Stimulated activated CD8-positive, alpha-beta memory T cell treated with anti-CD3 and anti-CD28 coated beads, Interleukin-7, amount 100 ng/mL, for 4 hours (primary cell): Measurements from ENCODE around the gene NDUFC2.
"Not testable (repeated sequence)": the region's sequence is repeated elsewhere in the genome, so short reads cannot be mapped to it uniquely, and the experiment has no call there.

Experiments
- DNase-seq, 2 donors: peaks; one replicate each; pipeline ENCODE4 v3.0.0-alpha.2; 2020; ENCODE audit warnings: low read depth in 2 of 2

Gene NDUFC2

DNA sequence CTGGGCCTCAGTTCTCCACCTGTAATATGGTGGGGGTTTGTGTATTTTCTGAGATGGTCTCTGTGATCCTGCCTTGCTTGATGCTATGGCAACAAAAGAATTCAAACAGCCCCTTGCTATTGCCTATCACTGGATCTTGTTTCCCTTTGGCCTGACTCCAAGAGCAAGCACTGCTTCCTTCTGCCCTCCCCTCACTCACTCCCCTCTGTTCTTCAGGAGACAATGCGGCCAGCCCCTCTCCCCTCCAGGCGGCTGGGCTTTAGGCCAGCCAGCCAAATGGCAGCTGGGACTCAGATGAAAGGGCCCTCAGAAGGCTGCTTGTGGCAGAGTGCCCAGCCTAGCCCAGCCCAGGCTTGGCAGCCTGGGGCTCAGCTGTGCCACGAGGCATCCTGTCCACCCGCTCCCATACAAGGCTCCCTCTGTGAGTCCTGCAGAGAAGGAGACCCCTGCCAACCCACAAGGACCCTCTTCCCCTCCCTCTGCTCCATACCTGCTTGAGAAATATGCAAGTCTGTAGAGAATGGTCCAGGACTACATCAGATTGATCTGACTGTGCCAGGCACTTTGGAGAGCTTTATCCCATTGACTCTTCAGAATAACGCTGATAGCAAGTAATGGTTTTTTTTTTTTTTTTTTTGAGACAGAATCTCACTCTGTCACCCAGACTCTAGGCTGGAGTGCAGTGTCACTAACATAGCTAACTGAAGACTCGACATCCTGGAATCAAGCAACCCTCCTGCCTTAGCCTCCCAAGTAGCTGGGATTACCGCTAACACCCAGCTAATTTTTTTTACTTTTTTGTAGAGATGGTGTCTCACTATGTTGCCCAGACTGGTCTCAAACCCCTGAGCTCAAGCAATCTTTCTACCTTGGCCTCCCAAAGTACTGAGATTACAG, 49.0 kb downstream of the NDUFC2 start:
- no peak for DNase-seq

DNA sequence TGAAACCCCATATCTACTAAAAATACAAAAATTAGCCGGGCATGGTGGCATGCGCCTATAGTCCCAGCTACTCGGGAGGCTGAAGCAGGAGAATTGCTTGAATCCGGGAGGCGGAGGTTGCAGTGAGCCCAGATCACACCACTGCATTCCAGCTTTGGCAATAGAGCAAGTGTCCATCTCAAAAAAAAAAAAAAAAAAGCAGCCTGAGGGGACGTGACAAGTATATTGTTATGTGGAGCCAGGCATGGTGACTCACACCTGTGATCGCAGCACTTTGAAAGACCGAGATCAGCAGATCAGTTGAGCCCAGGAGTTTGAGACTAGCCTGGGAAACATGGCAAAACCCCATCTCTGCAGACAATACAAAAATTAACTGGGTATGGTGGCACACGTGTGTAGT, 51.2 kb downstream of the NDUFC2 start:
- DNase-seq = not testable (repeated sequence)

DNA sequence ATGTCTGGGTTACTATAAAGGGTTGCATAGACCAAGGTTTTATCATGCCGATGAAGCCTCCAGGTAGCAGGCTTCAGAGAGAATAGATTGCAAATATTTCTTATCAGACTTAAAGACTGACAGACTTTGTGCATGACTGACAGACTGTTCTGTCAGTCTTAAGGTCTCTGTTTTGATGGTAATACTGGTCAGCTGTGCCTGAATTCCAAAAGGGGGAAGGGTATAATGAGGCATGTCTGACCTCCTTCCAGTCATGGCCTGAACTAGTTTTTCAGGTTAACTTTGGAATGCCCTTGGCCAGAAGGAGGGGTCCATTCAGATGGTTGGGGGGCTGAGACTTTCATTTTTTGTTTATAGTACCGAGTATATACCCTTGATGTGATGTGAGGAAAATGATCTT, 51.9 kb downstream of the NDUFC2 start:
- no peak for DNase-seq

DNA sequence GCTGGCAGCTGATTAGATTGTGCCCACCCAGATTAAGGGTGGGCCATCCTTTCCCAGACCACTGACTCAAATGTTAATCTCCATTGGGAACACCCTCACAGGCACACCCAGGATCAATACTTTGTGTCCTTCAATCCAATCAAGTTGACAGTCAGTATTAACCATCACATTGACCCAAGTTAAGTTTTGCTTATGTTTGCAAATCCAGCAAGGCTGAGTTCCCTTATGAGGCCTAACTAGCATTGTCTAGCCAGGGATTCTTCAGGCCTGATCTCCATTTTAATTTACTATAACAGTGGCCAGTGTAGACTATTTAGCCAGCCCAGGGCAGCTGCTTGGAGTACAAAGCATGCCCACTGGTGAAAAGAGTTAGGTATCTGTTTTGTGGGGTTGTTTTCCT, 54.3 kb downstream of the NDUFC2 start:
- no peak for DNase-seq

DNA sequence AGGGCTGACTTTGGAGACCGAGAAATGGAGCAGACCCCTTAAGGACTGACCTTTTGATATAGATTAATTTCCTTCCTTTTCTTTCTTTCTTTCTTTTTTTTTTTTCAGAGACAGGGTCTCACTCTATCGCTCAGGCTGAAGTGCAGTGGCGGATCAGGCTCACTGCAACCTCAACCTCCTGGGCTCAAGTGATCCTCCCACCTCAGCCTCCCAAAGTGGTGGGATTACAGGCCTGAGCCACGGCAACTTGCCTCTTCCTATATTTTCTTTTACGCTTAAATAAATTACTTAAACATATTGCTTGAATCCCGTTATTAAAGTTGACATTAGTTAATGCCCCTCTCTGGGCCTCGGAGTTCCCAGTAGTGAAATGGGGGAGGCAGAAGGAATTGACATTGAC, 56.2 kb downstream of the NDUFC2 start:
- no peak for DNase-seq

DNA sequence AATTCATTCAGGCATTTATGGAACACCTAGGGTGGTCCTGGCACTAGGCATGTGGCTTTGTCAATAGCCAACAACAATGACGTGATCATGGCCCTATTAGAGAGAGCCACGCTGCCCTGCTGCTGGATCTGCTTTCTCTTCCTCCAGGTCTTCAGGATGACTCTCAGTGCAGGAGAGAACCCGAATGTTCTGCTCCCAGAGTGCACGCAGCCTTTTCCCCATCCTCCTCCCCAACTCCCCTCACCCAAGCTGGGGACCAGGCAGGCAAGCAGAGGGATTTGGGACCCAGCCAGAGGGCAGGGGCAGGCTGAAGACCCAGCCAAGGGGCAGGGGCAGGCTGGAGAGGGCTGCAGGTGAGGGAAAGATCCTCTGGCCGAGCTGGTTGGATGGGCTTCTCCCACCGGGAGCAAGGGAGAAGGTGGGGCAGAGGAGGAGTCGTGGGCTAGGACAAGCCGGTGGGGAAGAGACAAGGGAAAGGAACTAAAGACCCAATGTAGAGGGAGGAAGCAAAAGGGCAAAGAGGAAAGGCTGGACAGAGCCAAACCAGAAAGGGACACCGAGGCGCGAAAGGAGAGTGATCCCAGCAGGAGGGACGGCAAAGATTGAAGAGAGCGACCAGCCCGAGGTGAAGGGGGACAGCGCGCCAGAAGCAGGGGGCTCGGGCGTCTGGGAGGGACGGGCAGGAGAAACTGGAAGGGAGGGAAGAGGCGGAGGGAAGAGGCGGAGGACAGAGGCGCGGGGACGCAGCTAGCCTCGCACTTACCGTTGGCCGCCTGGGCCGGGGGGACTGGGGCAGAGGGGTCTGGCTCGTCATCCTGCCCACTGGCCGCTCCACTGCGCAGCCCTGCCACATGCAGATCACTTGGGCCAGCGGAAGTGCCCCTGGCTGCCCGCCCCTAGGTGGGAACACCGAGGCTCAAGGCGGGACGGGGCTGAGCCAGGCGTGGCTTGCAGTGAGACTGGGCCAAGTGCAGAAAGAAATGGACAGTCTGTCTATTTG, 57.0 kb downstream of the NDUFC2 start, which contains the start of gene KCTD14:
Gene KCTD14 (minus strand): TSS at position 880 of the 1,000 bp plus-strand sequence. CDS start 27 bp downstream, at position 853.
- DNase-seq = no peak

DNA sequence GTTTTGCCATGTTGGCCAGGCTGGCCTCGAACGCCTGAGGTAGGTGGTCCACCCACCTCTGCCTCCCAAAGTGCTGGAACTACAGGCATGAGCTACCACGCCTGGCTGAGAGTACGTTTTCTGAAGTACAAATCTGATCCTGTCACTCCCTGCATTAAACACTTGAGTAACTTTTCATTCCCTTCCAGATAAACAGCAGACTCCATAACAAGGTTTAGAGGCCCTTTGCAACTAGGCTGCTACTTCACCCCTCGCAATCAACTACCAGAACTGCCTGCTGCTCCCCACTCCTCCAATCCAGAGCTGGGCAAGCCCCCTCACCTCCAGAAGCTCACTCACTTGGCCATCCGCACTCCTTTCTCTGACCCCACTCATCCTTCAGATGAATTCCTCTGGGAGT, 58.1 kb downstream of the NDUFC2 start:
- no peak for DNase-seq

DNA sequence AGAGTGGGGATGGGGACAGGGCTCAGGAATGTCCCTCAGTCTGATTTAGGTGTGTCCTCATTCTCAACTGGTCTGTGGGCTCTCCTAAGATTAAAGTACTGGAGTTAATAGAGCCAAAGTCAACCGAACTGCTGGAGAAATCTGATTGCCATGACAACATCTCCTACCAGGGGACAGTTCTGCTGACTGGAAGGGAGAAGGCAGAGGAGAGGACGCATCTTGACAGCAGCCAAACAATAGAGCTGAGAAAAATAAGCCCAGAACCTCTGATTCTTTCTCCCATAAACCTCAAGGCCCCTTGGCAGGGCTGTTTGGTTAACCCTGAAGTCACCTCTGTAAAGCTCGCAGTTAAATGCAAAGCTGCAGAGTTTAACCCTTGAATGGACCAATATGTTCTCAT, 59.4 kb downstream of the NDUFC2 start:
- DNase-seq = no peak

DNA sequence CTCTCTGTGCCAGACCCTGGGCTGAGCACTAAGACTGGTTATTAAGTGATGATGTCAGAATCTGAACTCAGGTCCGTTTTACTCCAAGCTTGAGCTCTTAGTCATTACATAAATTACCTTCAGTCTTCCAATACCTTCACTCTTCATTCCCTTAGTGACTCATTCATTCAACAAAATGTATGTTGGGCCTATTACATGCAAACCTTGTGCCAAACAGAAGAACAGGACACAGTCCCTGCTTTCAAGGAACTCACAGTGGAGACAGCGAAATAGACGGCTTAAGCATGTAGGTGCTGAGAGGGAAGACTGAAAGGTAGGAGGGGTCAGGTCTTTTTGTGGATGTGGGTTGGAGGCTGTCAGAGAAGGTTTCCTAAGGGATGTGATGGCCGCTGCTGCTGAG, 59.9 kb downstream of the NDUFC2 start:
- DNase-seq = no peak
